HG02763 (cell line): ENCODE measurements around the gene NGDN.

ENCODE experiments used
- ATAC-seq: cut with Tn5 transposase; IDR thresholded peaks from one replicate; pipeline ENCODE4 v1.9.1; 2021; ENCODE audit warnings: mild to moderate bottlenecking, moderate library complexity; ENCODE audit not compliant: unreplicated experiment

NGDN gene

DNA sequence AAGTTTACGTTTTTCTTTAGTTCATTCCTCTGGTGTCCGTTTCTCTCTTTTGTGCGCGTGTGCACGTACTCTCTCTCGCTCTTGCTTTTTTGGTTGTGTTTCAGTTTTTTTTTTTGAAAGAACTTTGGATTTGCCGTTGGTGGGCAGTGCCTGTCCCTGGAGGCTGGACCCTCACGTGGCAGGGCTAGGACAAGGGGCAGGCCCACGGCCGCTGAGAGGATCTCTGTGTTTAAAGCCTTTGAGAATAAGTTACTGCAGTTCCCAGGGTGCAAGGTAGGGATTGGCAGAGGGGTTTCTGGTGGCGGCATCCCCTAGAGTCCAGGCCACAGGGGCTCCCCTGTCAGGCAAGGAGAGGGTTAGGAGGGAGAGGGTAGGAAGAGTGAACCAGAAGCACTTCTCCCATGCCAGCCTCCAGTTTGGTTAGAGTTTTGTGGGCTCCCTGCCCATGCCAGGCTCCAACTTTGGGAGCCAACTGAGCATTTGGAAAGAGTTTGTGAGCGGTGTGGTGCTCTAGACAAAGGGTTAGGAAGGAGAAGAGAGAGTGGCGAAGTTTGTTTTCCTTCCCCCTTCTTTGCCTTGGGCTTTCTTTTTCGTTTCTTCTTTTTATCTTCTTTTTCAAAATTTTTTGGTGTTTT lies 51.5 kb downstream of the NGDN start:
- no peak for ATAC-seq

- no peak for ATAC-seq
These were observed 52.5 kb downstream of the NGDN start for GRCh38 chr14:23521785-23522640.

GRCh38 chr14:23522643-23523198 lies 53.2 kb downstream of the NGDN start:
- ATAC-seq = no peak

DNA sequence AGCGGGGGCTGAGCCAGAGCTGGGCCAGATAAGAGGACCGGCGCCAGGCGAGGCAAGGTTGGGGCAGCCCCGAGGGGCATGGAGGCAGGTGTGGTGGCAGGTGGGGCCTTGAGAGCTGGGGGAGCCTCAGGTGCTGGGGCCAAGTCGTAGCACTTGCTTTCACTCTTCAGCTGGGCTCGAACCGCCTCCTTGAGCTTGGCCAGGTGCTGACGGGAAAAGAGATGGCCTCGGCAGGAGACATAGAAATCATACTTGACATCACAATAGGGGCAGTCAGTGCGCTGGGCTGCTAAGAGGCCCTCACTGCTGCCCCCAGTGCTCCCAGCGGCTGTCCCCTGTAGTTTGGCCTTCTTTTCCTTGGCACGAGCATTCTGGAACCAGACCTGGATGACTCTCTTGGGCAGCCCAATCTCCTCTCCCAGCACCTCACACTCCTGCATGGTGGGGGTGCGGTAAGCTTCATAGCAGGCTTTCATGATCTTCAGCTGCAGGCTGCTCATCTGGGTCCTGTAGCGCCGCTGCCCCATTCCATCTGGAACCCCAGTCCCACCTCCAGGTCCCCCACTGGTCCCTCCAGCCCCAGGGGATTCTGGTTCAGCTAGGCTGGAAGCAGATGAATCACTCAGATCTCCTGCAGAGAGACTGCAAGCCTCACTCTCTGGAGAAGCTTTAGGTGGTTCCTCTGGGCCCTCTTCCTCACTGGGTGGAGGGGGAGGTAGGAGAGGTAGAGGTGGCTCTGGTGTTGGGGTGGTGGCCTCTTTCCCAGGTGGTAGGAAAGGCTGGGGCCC lies 53.9 kb downstream of the NGDN start:
- no peak for ATAC-seq

GRCh38 chr14:23524954-23525353 lies 55.5 kb downstream of the NGDN start:
- ATAC-seq = no peak

DNA sequence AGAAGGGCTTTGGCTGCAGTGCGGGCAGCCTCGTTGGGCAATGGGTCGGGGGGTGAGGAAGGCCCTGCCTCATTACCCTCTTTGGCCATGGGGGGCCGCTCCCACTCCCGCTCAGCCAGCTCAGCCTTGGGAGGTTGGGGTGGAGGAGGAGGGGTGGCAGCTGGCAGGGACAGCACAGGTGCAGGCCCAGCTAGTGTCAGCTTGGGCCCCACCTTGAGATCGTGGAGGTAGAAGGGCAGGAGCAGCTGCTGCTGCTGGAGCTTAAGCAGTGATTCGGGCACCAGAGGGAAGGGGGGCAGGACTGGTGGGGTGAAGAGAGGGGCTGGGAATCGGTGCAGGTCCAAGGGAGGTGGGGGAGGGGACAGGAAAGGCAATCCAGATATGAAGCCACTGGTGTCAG lies 56.1 kb downstream of the NGDN start:
- ATAC-seq = no peak
